Activated naive CD8-positive, alpha-beta T cell treated with anti-CD3 and anti-CD28 coated beads, Interleukin-2, amount 10 ng/mL, durations not matched to agents 7 days and 5 days (primary cell): ENCODE measurements around the gene ADCY2. TPM values are rescaled to one million over a fixed set of nuclear protein-coding genes. Genes with fewer than 3 reads are reported as not detected.
A peak's percentile ranks its signal among the peaks of the same experiment; 100 is the strongest.

ENCODE experiments used
- ATAC-seq: fragments of 150-1000 bp; cut with Tn5 transposase; one replicate; pipeline ENCODE4 v1.10.0; 2021; ENCODE audit warnings: low read depth, moderate library complexity
- POLR2A ChIA-PET: fragments of 350-600 bp; sonication (Branson Sonifier 250); formaldehyde crosslinking; loops from one replicate; lab custom pipeline; 2021; ENCODE audit warnings: antibody characterized with exemption; lab: Charles Lee
- DNase-seq: peaks from one replicate; pipeline ENCODE4 v3.0.0; 2021
- H3K27ac Mint-ChIP-seq: one replicate; pipeline ENCODE4 v1.8.0; 2022; ENCODE audit warnings: mild to moderate bottlenecking, mixed read lengths
- H3K27me3 Mint-ChIP-seq: one replicate; pipeline ENCODE4 v1.8.0; 2022; ENCODE audit warnings: mild to moderate bottlenecking, moderate library complexity, mixed read lengths
- H3K36me3 Mint-ChIP-seq: one replicate; pipeline ENCODE4 v1.8.0; 2021; ENCODE audit warnings: mild to moderate bottlenecking, mixed read lengths
- H3K4me1 Mint-ChIP-seq: one replicate; pipeline ENCODE4 v1.8.0; 2021; ENCODE audit warnings: mixed read lengths
- H3K4me3 Mint-ChIP-seq: one replicate; pipeline ENCODE4 v1.8.0; 2022; ENCODE audit warnings: mild to moderate bottlenecking, moderate library complexity, mixed read lengths
- H3K9me3 Mint-ChIP-seq: one replicate; pipeline ENCODE4 v1.8.0; 2021; ENCODE audit warnings: mixed read lengths
- total RNA-seq, 2 experiments: library from RNA; stranded (reverse); gene quantifications; one replicate each; pipeline ENCODE4 v1.2.3, GENCODE V29; 2021

The ADCY2 gene
- total RNA-seq, 2 experiments from 2014 or later: not detected

DNA sequence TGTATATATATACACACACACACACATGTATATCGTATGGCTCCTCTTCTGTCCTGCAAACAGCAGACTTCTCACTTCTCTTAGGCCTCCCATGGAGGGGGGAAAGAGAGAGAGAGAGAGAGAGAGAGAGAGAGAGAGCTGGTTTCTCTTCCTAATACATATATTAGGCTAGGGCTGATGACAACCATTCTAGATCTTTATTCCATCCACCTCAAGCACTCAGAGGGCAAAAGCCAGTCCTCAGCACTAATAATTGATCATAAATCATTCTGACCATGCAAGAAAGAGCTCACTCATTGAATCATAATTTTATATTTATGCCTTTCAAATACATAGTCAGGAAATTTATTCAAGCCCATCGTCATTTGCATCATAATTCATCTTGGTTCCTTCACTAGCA, 408.0 kb downstream of the ADCY2 start:
- Mint-ChIP-seq H3K4me3 (no peak overlapping the region), H3K9me3 (no peaks in the 10 kb centered on the region), H3K27me3 (peaks cover 8% of the 10 kb centered on the region), H3K4me1 (no peaks in the 10 kb centered on the region), H3K36me3 (no peaks in the 10 kb centered on the region), H3K27ac (no peak overlapping the region)
- no peak for DNase-seq
- no peak for ATAC-seq
- POLR2A ChIA-PET: no interaction called here

DNA sequence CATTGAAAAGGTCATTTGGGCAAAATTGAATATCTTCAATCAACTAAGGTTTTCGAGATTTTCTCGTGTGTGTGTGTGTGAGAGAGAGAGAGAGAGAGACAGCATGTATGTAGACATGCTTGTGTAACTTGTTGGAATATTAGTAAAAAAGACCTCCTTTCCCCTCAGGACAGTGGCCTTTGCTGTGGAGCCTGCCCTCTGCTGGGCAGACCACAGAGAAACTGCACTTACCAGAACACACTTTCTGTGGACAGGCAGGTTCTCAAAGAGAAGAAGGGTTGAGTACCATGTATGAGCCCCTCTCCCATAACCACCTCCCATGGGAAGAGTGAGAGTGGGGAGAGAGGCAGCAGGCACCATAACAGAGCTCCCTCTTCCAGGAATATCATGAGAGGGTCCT, 409.4 kb downstream of the ADCY2 start:
- POLR2A ChIA-PET: no interaction called here
- ATAC-seq: no peak
- Mint-ChIP-seq H3K27ac (no peak overlapping the region), H3K9me3 (no peaks in the 10 kb centered on the region), H3K4me3 (no peak overlapping the region), H3K36me3 (no peaks in the 10 kb centered on the region), H3K4me1 (no peaks in the 10 kb centered on the region), H3K27me3 (peaks cover 11% of the 10 kb centered on the region)
- DNase-seq: no peak

DNA sequence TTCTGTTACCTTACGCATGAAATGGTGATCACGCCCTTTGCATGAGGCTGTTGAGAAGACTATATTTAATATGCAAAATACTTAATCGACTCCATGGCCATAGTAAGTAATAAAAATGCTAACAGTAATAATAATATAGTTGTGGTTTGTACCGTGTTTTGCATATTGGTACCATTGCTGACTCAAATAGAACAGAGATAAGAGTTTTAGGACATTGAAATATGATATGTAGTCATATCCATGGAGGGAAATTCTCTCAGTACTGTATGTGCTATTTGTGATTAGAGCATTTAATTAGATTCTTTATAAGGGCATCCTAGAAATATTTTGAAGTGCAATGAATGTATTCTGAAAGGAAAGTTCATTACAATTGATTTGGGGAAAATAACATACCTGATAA, 413.1 kb downstream of the ADCY2 start:
- DNase-seq (no peak), ATAC-seq (no peak)
- POLR2A ChIA-PET: no interaction called here
- no peaks in the 10 kb centered on the region for H3K9me3 Mint-ChIP-seq
- no peaks in the 10 kb centered on the region for H3K4me1 Mint-ChIP-seq
- H3K27ac Mint-ChIP-seq: no peak overlapping the region
- peaks cover 16% of the 10 kb centered on the region for H3K27me3 Mint-ChIP-seq
- H3K4me3 Mint-ChIP-seq: no peak overlapping the region
- no peaks in the 10 kb centered on the region for H3K36me3 Mint-ChIP-seq

DNA sequence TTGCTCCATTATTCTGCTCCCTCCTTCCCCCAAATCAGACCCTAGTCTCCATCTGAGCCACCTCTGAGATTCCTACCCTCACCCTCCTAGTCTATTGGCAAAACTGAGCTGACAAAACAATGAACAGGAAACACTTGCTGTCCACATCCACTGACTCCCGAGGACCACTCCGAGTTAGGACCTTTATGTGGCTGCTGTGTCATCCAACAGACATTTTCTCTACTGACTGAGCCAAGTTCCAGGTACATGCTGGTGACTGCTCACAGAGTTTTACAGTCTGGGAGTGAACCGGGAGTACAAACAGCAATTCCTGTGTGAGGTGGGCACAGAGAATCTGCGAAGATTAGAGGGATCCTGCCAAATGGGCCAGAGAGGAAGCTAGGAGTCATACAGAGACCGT, 415.8 kb downstream of the ADCY2 start:
- H3K27ac Mint-ChIP-seq: no peak overlapping the region
- no peak for ATAC-seq
- POLR2A ChIA-PET: no interaction called here
- peaks cover 4% of the 10 kb centered on the region for H3K4me1 Mint-ChIP-seq
- H3K4me3 Mint-ChIP-seq: no peak overlapping the region
- no peaks in the 10 kb centered on the region for H3K36me3 Mint-ChIP-seq
- DNase-seq: no peak
- H3K9me3 Mint-ChIP-seq: no peaks in the 10 kb centered on the region
- H3K27me3 Mint-ChIP-seq: peaks cover 23% of the 10 kb centered on the region

DNA sequence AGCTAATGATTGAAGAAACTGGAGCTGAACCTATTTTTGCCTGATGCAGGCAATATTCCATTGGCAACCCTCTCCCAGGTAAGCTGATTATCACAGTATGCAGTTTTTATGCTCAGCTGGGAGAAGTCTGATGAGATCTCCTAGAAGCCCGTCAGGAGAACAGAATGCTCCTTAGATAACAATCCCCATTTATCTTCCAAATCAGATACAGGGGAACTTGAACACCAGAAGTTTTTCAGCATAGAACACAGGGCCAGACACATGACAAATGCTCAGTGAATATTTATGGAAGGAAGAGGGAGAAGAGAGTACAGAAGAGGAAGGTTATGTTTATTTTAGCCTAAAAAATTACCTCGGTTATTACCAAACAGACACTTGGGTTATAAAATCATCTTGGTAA, 417.1 kb downstream of the ADCY2 start:
- no peaks in the 10 kb centered on the region for H3K9me3 Mint-ChIP-seq
- POLR2A ChIA-PET: no interaction called here
- H3K36me3 Mint-ChIP-seq: no peaks in the 10 kb centered on the region
- ATAC-seq (no peak), DNase-seq (no peak)
- no peak overlapping the region for H3K4me3 Mint-ChIP-seq
- H3K27ac Mint-ChIP-seq: no peak overlapping the region
- H3K4me1 Mint-ChIP-seq: peaks cover 4% of the 10 kb centered on the region
- H3K27me3 Mint-ChIP-seq: peaks cover 19% of the 10 kb centered on the region

DNA sequence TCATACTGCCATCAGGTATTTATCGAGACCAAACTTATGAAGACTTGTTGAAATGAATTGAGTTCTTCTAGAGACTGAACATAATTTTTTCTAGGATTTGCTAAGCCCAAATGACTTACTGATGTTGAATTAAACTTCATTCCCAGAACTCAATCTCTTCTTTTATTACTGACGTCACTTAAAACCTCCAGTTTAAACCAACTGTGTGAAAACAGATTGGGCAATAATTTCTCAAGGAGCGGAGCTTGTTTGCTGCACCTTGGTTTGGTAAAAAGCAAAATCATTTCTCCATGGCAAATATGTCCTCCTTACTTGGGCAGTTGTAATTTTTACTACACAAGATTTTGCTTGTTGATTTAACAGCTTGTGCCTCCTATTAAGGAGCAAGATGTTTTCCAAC, 417.6 kb downstream of the ADCY2 start:
- Mint-ChIP-seq H3K36me3 (no peaks in the 10 kb centered on the region), H3K4me3 (no peak overlapping the region)

DNA sequence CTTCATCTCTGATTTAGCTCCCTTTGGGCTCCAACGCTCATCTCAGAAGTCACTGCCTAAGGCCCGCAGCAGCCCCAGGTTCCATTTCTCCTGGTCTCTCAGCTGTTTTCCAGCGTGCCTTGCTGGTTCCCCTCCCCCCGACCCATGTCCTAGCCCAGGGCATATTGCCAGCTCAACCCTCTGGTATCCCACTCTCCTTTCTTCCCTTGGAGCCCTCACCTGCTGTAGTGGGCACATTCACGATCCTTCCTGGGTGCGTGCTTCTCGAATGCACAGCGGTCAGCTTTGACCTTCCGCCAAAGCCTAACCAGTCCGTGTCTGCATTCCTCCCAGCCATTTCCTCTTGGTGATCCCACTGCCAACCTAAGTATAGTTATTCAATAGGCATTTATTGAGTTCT, 418.9 kb downstream of the ADCY2 start:
- H3K27me3 Mint-ChIP-seq: peaks cover 19% of the 10 kb centered on the region
- no peak overlapping the region for H3K4me3 Mint-ChIP-seq

More for the DNA sequence above, 417.6 kb downstream of the ADCY2 start:
- no peak for ATAC-seq
- H3K9me3 Mint-ChIP-seq: no peaks in the 10 kb centered on the region
- no peak overlapping the region for H3K27ac Mint-ChIP-seq
- H3K4me1 Mint-ChIP-seq: peaks cover 4% of the 10 kb centered on the region
- H3K27me3 Mint-ChIP-seq: peaks cover 19% of the 10 kb centered on the region
- no peak for DNase-seq
- POLR2A ChIA-PET: no interaction called here

DNA sequence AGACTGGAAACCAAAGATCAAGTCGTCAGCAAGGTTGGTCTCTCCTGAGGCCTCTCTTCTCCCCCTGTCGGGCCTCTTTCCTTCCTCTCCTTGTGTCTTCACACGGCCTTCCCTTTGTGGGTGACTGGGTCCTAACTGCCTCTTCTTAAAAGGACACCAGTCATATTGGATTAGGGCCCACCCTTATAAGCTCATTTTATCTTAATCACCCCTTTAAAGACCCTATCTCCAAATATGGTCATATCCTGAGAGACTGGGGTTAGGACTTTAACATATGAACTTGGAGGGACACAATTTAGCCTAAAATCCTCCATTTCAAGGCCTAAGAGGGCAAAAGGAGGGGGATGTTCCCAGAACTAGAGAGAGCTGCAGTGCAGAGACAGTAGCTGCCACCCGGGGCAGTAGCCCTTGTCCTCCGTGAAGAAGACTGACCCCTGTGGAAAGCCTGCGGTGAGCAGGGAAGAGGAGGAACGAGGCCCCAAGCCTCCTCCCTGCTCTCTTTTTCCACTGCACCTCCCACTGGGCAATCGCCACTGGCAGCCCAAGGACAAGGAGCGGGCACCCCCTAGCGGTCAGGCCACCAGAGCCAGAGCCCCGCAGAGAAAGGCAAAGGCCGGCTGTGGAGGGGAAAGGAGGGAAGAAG, 420.1 kb downstream of the ADCY2 start:
- ATAC-seq: peak; percentile 78
- Mint-ChIP-seq H3K9me3 (no peaks in the 10 kb centered on the region), H3K36me3 (no peaks in the 10 kb centered on the region), H3K4me3 (no peak overlapping the region), H3K27ac (no peak overlapping the region), H3K27me3 (peaks cover 13% of the 10 kb centered on the region), H3K4me1 (peaks cover 4% of the 10 kb centered on the region)
- POLR2A ChIA-PET: no interaction called here
- peak; percentile 77 for DNase-seq

More for the DNA sequence above, 418.9 kb downstream of the ADCY2 start:
- ATAC-seq (no peak), DNase-seq (no peak)
- Mint-ChIP-seq H3K27ac (no peak overlapping the region), H3K36me3 (no peaks in the 10 kb centered on the region), H3K9me3 (no peaks in the 10 kb centered on the region), H3K4me1 (peaks cover 4% of the 10 kb centered on the region)
- POLR2A ChIA-PET: no interaction called here

DNA sequence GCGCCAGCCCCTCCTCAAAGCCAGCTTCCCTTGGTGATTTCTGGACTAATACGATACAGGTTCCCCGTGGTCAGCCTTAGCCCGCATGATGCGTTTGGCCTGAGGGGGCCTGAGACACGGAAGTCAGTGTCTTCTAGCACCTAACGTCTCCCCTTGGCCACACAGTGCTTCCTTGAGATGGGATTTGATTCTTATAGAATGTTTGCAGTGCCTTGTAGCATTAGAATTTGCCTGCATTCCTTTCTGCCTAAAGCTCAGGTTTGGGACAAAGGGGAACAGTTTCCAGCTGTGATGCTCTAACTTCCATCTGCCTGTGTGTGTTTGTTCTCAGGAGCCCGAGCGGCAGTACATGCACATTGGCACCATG, 420.6 kb downstream of the ADCY2 start:
- H3K27ac Mint-ChIP-seq: no peak overlapping the region
- ATAC-seq: no peak
- peaks cover 11% of the 10 kb centered on the region for H3K27me3 Mint-ChIP-seq
- H3K4me1 Mint-ChIP-seq: peaks cover 4% of the 10 kb centered on the region
- no peak overlapping the region for H3K4me3 Mint-ChIP-seq
- no peaks in the 10 kb centered on the region for H3K36me3 Mint-ChIP-seq
- POLR2A ChIA-PET: no interaction called here
- no peaks in the 10 kb centered on the region for H3K9me3 Mint-ChIP-seq
- no peak for DNase-seq

DNA sequence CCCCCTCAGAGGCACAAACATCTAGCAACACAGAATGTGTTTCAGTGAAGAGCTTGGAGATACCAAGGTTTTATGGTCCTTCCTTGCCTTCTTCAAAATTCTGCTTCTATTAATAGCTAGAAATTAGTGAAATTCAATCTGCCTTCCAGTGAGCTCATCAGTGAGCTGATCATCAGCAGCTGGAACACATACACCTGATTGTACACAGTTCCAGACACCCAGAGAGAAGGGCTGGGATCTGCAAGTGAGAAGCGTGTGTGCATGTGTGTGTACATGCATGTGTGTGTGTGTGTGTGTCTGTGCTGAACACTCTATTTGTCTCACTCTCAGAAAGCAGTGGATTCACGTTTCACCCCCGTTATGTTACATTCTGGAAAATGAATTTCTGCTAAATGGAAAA, 426.5 kb downstream of the ADCY2 start:
- no peak for DNase-seq
- POLR2A ChIA-PET: no interaction called here

DNA sequence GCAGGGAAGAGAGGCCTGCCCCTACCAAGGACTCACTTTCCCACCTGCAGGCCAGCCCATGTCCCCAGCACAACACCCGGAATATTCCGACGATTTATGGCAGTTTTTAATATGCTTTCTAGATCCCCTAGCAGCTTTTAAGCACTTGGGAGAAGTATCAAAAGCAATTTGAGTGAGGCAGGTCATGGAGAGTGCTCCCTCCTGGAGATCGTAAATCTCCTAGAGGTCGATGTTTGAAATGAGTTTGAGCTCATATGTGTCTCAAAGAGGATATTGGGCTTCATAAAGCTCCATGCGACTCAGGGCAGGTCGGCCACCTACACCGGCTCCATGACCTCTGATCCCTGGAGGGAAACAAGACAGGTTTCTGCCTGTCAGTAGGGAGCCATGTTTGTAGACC, 427.7 kb downstream of the ADCY2 start:
- H3K9me3 Mint-ChIP-seq: no peaks in the 10 kb centered on the region
- no peaks in the 10 kb centered on the region for H3K4me1 Mint-ChIP-seq
- ATAC-seq: no peak
- no peak overlapping the region for H3K27ac Mint-ChIP-seq
- peaks cover 9% of the 10 kb centered on the region for H3K27me3 Mint-ChIP-seq
- POLR2A ChIA-PET: no interaction called here
- no peak overlapping the region for H3K4me3 Mint-ChIP-seq
- DNase-seq: no peak
- H3K36me3 Mint-ChIP-seq: no peaks in the 10 kb centered on the region

More for the DNA sequence above, 426.5 kb downstream of the ADCY2 start:
- H3K36me3 Mint-ChIP-seq: no peaks in the 10 kb centered on the region
- no peaks in the 10 kb centered on the region for H3K9me3 Mint-ChIP-seq
- H3K27ac Mint-ChIP-seq: no peak overlapping the region
- ATAC-seq: no peak
- no peak overlapping the region for H3K4me3 Mint-ChIP-seq
- no peaks in the 10 kb centered on the region for H3K4me1 Mint-ChIP-seq
- peaks cover 9% of the 10 kb centered on the region for H3K27me3 Mint-ChIP-seq

DNA sequence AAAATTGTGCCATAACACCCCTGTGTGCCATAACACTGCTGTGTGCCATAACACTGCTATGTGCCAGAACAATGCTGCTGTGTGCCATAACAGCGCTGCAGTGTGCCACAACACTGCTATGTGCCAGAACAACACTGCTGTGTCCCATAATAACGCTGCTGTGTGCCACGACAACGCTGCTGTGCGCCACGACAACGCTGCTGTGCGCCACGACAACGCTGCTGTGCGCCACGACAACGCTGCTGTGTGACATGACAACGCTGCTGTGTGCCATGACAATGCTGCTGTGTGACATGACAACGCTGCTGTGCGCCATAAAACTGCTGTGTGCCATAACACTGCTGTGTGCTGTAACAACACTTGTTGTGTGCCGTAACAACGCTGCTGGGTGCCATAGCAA, 429.1 kb downstream of the ADCY2 start:
- Mint-ChIP-seq H3K36me3 (no peaks in the 10 kb centered on the region), H3K4me3 (no peak overlapping the region), H3K27ac (no peak overlapping the region), H3K9me3 (no peaks in the 10 kb centered on the region), H3K27me3 (peaks cover 9% of the 10 kb centered on the region), H3K4me1 (no peaks in the 10 kb centered on the region)
- POLR2A ChIA-PET: no interaction called here
- ATAC-seq (no peak), DNase-seq (no peak)

DNA sequence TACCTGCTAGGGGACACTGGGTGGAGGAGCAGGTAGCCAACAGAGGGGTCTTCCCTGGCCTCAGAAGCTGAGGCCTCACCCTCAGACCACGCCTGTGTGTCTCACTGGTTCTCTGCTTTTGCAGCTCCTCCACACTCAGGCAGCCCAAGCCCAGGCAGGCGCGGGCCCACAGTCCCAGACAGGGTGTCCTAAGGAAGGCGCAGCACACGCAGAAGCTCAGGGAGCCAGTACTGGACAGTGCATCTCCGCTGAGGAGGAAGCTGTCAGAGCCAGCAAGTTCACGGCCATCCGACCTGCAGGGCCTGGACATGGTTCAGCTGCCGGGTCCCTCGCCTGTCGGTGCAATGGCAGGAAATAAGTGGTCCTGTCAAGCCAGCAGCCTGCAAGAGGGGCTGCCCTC, 429.7 kb downstream of the ADCY2 start:
- ATAC-seq (no peak), DNase-seq (no peak)
- POLR2A ChIA-PET: no interaction called here
- Mint-ChIP-seq H3K9me3 (no peaks in the 10 kb centered on the region), H3K36me3 (no peaks in the 10 kb centered on the region), H3K27ac (no peak overlapping the region), H3K27me3 (peaks cover 9% of the 10 kb centered on the region), H3K4me1 (no peaks in the 10 kb centered on the region), H3K4me3 (no peak overlapping the region)

DNA sequence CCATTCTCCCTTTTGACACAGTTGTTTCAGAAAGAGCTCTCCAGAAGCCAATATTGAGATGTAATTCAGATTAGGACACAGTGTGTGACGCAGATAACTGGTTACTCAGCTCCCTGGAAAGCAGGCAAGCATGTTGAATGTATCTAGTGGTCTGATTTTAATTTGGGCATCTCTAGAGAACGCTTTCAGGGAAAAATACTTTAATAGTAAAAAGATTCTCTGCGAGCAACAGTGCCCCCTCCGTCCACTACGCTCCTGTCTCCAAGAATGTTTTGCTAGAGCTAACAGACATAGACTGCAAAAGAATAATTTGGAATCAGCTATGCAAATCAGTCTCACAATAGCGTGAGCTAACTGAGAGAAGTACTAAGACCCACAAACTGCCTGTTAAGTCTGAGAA, 431.7 kb downstream of the ADCY2 start:
- no peak overlapping the region for H3K27ac Mint-ChIP-seq
- ATAC-seq (no peak), DNase-seq (no peak)
- no peak overlapping the region for H3K4me3 Mint-ChIP-seq
- H3K4me1 Mint-ChIP-seq: no peaks in the 10 kb centered on the region
- H3K9me3 Mint-ChIP-seq: no peaks in the 10 kb centered on the region
- no peaks in the 10 kb centered on the region for H3K36me3 Mint-ChIP-seq
- H3K27me3 Mint-ChIP-seq: peaks cover 6% of the 10 kb centered on the region
- POLR2A ChIA-PET: no interaction called here

DNA sequence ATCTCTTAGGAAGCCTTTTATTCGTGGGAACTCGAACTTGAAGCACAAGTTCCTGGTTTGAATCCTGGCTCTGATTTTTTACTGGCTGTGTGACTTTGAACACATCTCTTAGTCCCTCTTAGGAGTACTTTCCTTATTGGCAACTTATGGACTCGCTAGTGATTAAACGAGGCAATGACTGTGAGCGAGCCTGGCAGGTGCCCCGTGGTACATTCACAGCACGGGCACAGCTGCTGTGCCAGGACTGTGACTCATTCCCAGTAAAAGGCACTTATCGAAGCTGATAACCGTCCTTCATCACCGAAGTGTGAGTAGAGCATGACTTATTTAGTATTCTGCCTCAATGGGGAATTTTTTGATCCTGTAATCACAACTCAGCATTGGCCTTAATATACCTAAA, 432.3 kb downstream of the ADCY2 start:
- H3K27me3 Mint-ChIP-seq: peaks cover 5% of the 10 kb centered on the region
- H3K9me3 Mint-ChIP-seq: no peaks in the 10 kb centered on the region
- POLR2A ChIA-PET: no interaction called here
- no peak overlapping the region for H3K4me3 Mint-ChIP-seq
- no peak overlapping the region for H3K27ac Mint-ChIP-seq
- H3K4me1 Mint-ChIP-seq: no peaks in the 10 kb centered on the region
- DNase-seq: no peak
- no peaks in the 10 kb centered on the region for H3K36me3 Mint-ChIP-seq
- no peak for ATAC-seq
